SJCRH30 (cell line): Measurements from ENCODE around the gene RPN2. TPM values are rescaled to one million over a fixed set of nuclear protein-coding genes. Genes with fewer than 3 reads are reported as not detected.

Experiments
- DNase-seq, 2 experiments: peaks; one replicate each; pipeline ENCODE4 v3.0.0-alpha.2; 2015 to 2020
- H3K27ac ChIP-seq: fragments of 250-450 bp; sonication (Bioruptor Pico); 2 replicates; pipeline ENCODE4 v1.5.1; 2020; ENCODE audit warnings: mild to moderate bottlenecking, moderate library complexity
- H3K27me3 ChIP-seq: fragments of 250-450 bp; sonication (Bioruptor Pico); 2 replicates; pipeline ENCODE4 v1.5.1; 2020; ENCODE audit warnings: mild to moderate bottlenecking, moderate library complexity
- H3K36me3 ChIP-seq: fragments of 250-450 bp; sonication (Bioruptor Pico); 2 replicates; pipeline ENCODE4 v1.5.1; 2020; ENCODE audit warnings: mild to moderate bottlenecking, moderate library complexity
- H3K4me1 ChIP-seq: fragments of 250-450 bp; sonication (Bioruptor Pico); 2 replicates; pipeline ENCODE4 v1.5.1; 2020; ENCODE audit warnings: mild to moderate bottlenecking, moderate library complexity
- H3K4me3 ChIP-seq: fragments of 250-450 bp; sonication (Bioruptor Pico); 2 replicates; pipeline ENCODE4 v1.5.1; 2020; ENCODE audit warnings: mild to moderate bottlenecking, moderate library complexity
- H3K9me3 ChIP-seq: fragments of 250-450 bp; sonication (Bioruptor Pico); replicated peaks from 2 replicates; pipeline ENCODE4 v1.5.1; 2020; ENCODE audit warnings: mild to moderate bottlenecking, moderate library complexity
- total RNA-seq: library from RNA; depleted of rRNA; stranded (reverse); fragments of >200 nt; shearing (Covaris generic); gene quantifications from 2 replicates; pipeline ENCODE4 v1.2.3, GENCODE V29; 2014

Gene RPN2
- total RNA-seq, 1 experiment from 2014 or later = 369 TPM

DNA sequence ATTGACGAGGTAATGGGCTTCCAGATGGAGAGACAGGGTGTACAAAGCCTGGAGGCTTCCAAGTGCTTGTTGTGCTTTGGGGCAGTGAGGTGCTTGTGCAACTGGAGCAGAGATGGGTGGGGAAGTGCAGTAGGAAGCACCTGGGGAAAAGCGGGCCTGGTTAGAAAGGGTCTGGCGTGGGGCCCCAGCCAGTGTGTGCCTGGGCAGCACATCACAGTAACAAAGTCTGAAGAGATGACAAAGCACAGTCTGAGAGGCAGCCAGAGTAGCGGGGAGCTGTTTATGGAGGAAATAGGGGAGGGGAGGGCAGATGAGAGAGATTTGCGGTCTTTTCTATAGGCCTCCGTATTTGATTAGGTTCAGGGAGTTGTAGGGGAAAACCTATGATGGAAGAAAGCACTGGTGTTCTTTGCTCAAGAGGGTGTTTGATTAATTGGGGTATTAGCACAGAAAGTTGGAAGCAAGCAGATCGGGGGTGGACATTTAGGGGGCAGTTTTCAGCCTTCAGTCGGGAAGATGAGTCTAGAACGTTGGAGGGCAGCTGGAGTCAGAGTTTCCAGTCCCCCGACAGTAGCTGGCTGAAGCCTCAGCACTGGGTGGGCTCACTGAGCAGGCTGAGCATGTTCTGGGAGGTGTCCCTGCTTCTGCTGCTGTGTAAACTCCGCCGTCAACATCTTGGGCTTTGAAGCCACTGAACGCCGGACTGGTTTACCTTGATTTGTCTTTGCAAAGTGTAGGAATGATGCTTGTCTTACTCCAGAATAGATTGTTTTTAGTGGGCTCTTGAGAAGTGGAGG lies 15.7 kb downstream of the RPN2 start:
- DNase-seq = no peak
- peaks cover 46% of the 10 kb centered on the region for H3K36me3 ChIP-seq
- no peaks in the 10 kb centered on the region for H3K4me1 ChIP-seq
- H3K27ac ChIP-seq = no peak overlapping the region
- H3K27me3 ChIP-seq = no peaks in the 10 kb centered on the region
- H3K4me3 ChIP-seq = no peak overlapping the region
- H3K9me3 ChIP-seq = no peaks in the 10 kb centered on the region

DNA sequence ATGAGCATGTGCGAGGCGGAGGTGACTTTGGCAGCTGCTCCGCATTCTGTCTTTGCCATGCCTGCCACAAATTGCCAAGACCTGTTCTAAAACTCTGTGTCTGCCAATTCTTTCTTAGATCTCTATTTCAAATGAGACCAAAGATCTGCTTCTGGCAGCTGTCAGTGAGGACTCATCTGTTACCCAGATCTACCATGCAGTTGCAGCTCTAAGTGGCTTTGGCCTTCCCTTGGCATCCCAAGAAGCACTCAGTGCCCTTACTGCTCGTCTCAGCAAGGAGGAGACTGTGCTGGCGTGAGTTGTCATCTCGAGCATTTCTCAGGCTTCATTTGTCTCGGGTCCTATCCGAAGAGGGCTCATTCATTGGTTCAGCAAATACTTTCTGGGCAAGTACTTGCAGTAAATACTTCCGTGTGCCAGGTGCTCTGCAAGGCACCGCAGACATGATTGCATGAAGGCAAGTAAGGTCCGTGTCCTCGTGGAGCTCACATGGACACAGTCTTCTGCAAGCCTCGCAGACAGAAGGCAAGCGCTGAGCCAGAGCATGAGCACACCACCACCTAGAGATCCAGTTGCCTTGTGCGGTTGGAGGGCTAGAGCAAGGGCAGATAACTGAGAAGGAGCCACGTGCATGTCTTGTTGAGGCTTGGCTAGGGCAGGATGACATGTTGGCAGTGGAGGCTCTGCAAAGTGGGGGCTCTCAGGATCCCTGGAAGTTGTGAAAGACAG lies 20.0 kb downstream of the RPN2 start:
- peaks cover 60% of the 10 kb centered on the region for H3K36me3 ChIP-seq
- H3K27me3 ChIP-seq = no peaks in the 10 kb centered on the region
- no peak for DNase-seq
- H3K9me3 ChIP-seq = no peaks in the 10 kb centered on the region
- H3K4me3 ChIP-seq = no peak overlapping the region
- H3K4me1 ChIP-seq = peaks cover 4% of the 10 kb centered on the region
- no peak overlapping the region for H3K27ac ChIP-seq

DNA sequence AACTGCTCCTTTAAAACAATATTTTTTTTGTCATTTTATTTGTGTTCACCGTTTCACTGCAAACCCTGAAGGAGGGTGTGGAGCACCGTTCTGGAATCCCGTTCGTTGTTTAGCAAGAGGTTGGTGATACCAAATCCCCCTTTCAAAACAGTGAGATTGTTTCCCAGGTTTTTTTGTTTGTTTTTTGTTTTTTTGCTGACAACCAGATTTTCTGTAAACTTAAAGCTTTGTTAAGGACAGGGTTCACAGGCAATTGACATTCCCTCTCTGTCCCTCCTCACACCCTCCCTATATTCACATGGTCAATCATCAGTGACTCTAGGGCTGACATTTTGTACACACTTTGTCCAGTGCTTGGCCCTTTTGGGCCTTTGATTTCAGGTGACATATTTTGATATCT lies 21.2 kb downstream of the RPN2 start:
- no peak for DNase-seq
- H3K4me3 ChIP-seq = no peak overlapping the region
- no peak overlapping the region for H3K27ac ChIP-seq
- no peaks in the 10 kb centered on the region for H3K9me3 ChIP-seq
- no peaks in the 10 kb centered on the region for H3K27me3 ChIP-seq
- peaks cover 73% of the 10 kb centered on the region for H3K36me3 ChIP-seq
- peaks cover 4% of the 10 kb centered on the region for H3K4me1 ChIP-seq

DNA sequence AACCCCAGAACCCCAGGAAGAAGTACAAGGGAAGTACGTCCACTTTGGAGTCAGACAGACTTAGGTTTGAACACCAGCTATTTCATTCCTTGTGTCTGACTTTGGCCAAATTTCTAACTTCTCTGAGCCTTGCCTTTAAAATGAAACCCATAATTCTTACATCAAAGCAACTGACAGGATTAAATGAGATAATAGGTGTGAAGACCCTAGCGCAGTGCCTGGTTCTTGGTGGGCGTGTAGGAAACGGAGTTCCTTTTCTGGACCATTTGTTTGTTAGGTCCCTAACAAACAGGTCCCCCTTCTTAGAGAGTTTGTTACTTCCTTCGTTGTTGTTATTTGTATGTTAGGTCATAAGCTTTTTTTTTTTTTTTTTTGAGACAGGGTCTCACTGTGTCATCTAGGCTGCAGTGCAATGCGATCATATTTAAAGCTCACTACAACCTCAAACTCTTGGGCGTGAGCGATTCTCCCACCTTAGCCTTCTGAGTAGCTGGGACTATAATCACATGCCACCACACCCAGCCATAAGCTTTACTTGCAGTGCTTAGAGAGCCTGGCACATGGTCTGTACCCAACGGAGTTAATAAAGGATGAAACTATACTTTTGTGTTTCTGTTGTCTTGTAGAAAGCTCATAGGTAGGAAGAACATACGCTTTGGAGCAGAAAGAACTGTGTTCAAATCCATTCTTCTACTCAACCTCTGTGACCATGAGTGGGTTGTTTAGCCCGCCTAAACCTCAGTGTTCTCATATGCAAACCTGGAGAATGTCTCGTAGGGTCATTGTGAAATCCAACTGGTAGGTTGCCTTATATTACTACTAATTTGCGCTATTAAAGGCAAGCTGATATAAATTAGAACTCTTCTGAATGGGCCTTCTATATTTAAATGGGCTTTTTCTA lies 22.0 kb downstream of the RPN2 start:
- Histone ChIP-seq H3K4me1 (peaks cover 5% of the 10 kb centered on the region), H3K27ac (no peak overlapping the region), H3K27me3 (no peaks in the 10 kb centered on the region), H3K9me3 (no peaks in the 10 kb centered on the region), H3K36me3 (peaks cover 81% of the 10 kb centered on the region), H3K4me3 (no peak overlapping the region)
- DNase-seq = no peak

DNA sequence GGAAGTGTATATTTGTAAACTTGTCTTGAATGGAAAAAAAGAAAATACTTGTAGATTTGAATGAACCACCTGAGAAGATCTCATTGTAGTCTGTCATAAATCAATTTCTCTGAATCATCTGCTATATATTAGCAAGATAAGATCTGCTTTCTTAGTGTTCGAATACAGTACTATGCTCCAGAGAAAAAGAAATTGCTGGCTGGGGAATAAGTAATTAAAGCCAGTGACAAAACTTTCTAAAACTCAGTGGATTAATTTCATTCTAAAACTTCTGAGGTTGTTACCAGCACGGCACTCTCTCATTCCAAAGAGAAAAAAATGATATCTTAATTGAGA lies 22.7 kb downstream of the RPN2 start:
- Histone ChIP-seq H3K27ac (no peak overlapping the region), H3K9me3 (no peaks in the 10 kb centered on the region), H3K36me3 (peaks cover 79% of the 10 kb centered on the region), H3K27me3 (no peaks in the 10 kb centered on the region), H3K4me1 (peaks cover 11% of the 10 kb centered on the region), H3K4me3 (no peak overlapping the region)
- DNase-seq = no peak

DNA sequence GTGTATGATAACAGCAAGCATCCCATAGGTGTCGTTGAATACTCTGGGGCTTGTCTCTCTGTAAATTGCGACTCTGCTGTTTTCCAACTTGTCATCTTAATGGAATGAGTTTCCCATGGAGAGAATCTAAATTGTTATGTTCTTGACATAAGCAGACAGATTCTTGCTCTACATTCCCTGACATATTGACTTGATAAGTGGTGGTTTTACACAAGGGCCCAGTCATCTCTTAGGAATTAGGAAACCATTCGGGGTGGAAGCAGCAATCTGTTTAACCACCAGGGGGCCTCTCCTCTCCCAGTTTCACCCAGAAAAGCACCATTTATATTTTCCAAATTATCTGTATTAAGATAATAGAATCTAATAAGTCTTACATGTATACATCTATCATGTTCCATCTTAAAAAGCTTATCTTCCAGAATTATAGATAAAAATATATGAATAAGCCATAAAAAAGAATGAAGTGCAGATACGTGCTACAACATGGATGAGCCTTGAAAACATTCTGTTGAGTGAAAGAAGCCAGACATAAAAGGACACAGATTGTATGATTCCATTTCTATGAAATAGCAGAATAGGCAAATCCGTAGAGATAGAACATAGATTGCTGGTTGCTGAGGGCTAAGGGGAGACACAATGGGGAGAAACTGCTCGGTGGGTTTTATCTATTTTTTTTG lies 23.3 kb downstream of the RPN2 start:
- Histone ChIP-seq H3K36me3 (peaks cover 79% of the 10 kb centered on the region), H3K27ac (no peak overlapping the region), H3K4me1 (peaks cover 17% of the 10 kb centered on the region), H3K9me3 (no peaks in the 10 kb centered on the region), H3K27me3 (no peaks in the 10 kb centered on the region), H3K4me3 (no peak overlapping the region)
- peak; percentile 50 to 75 for DNase-seq

DNA sequence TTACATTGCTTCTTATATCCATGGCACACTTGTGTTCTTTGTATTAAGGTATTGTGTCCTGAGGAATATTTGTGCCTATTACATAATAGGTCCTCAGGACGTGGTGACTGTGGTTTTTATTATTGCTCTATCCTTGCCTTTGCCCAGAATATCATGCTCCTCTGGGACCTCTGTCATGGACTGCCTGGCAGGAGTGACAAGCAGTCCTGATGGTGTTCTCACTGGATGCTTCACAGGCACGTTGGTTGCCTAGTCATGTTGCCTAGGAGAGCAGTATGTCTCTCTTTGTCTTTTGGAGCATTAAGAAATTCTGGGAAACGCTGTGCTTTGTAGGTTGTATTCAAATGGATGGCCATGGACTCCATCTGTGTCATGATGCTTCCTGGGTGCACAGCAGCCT lies 24.9 kb downstream of the RPN2 start:
- no peaks in the 10 kb centered on the region for H3K27me3 ChIP-seq
- DNase-seq = no peak
- peaks cover 83% of the 10 kb centered on the region for H3K36me3 ChIP-seq
- no peak overlapping the region for H3K27ac ChIP-seq
- peaks cover 19% of the 10 kb centered on the region for H3K4me1 ChIP-seq
- H3K9me3 ChIP-seq = no peaks in the 10 kb centered on the region
- no peak overlapping the region for H3K4me3 ChIP-seq

DNA sequence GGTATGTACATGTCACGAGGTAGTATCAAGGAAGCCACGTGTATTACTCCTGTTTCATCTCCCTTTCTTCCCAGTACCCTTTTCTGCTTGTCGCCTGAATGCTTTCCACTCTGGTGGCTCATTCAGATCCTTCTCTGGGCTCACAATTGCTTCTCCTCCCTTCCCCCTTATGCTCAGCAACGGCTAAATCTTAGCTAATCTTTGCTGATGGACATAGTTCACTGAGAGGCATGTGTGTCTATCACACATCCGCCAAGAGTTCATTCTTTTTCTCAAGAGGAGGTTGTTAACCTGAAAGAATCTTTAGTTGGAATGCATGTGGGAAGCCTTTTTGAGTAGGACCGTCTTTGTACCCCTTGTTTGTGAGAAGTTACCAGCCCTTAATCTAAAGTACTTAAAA lies 26.0 kb downstream of the RPN2 start:
- peaks cover 87% of the 10 kb centered on the region for H3K36me3 ChIP-seq
- no peaks in the 10 kb centered on the region for H3K9me3 ChIP-seq
- H3K4me3 ChIP-seq = no peak overlapping the region
- no peak overlapping the region for H3K27ac ChIP-seq
- no peak for DNase-seq
- H3K4me1 ChIP-seq = peaks cover 19% of the 10 kb centered on the region
- H3K27me3 ChIP-seq = no peaks in the 10 kb centered on the region

DNA sequence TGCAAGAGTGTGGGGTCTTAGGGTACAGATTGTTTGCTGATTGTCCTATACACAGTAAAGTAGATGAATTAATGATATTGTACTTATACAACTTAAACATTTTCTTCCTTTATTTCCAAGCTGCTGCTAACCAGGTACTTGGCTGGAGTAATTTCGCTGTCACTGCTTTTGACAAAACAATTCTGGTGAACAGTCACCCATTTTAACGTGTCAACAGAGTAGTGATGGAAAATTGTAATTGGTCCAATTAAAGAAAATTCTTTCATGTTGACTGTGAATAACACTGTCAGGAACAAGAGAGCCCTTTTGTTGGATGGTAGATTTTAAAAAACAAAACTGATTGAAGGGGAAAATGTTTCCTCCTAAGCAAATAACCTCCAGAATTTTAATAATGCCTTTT lies 26.7 kb downstream of the RPN2 start:
- Histone ChIP-seq H3K4me1 (peaks cover 19% of the 10 kb centered on the region), H3K36me3 (peaks cover 88% of the 10 kb centered on the region), H3K4me3 (no peak overlapping the region), H3K27me3 (no peaks in the 10 kb centered on the region), H3K9me3 (no peaks in the 10 kb centered on the region), H3K27ac (no peak overlapping the region)
- no peak for DNase-seq

DNA sequence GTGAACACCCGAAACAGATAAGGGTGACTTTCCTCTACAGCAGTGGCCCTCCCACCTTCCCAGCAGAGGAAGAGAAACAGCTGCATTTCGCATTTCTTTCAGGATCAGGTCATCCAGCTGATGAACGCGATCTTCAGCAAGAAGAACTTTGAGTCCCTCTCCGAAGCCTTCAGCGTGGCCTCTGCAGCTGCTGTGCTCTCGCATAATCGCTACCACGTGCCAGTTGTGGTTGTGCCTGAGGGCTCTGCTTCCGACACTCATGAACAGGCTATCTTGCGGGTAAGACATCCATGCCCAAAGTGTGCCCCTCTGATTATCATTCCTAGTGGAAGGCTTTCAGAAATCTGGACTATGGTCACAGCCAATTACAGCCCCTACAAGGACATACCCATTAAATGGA lies 28.0 kb downstream of the RPN2 start:
- 0 out of 2 replicates have a peak overlapping the region, but pooled peaks have one; percentile 4 for H3K27ac ChIP-seq
- peak; percentile 78 to 82 for DNase-seq
- no peak overlapping the region for H3K4me3 ChIP-seq

DNA sequence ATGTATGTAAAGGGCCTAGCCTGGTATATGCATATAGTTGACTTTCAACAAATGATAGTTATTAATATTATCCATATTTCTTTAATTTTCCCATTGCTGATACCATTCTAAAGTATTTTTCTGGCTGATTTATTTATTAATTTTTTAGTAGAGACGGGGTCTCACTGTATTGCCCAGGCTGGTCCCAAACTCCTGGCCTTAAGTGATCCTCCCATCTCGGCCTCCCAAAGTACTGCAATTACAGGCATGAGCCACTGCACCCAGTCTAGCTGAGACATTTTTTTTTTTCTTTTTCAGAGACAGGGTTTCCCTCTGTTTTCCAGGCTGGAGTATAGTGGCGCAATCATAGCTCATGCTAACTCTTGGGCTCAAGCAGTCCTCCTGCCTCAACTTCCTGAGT lies 30.1 kb downstream of the RPN2 start:
- H3K4me3 ChIP-seq = no peak overlapping the region
- H3K9me3 ChIP-seq = no peaks in the 10 kb centered on the region
- DNase-seq = no peak
- H3K36me3 ChIP-seq = peaks cover 90% of the 10 kb centered on the region
- H3K4me1 ChIP-seq = peaks cover 16% of the 10 kb centered on the region
- H3K27ac ChIP-seq = no peak overlapping the region
- H3K27me3 ChIP-seq = no peaks in the 10 kb centered on the region

More for the DNA sequence above, 28.0 kb downstream of the RPN2 start:
- H3K9me3 ChIP-seq = no peaks in the 10 kb centered on the region
- peaks cover 87% of the 10 kb centered on the region for H3K36me3 ChIP-seq
- H3K27me3 ChIP-seq = no peaks in the 10 kb centered on the region
- peaks cover 16% of the 10 kb centered on the region for H3K4me1 ChIP-seq

DNA sequence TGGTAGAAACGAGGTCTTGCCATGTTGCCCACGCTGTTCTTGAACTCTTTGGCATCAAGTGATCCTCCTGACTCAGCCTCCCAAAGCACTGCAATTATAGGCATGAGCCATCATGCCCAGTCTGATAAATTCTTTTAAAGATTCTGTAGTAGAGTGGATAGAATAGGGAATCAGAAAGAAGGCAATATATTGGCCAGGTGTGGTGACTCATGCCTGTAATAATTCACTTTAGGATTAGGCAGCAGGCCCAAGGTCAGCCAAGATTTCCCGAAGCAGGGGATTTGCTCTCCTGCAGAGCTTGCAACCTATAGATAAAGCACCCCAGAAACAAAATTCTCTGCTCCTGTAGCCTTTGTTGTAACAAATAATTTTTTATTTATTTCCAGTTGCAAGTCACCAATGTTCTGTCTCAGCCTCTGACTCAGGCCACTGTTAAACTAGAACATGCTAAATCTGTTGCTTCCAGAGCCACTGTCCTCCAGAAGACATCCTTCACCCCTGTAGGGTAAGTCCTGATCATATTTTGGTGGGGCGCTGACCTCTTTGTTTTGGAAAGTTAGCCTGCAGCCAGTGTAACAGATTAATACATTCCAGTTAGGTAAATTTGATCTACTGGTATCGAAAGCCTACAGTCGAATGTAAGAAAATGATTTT lies 30.7 kb downstream of the RPN2 start:
- no peaks in the 10 kb centered on the region for H3K27me3 ChIP-seq
- H3K36me3 ChIP-seq = peaks cover 90% of the 10 kb centered on the region
- peaks cover 16% of the 10 kb centered on the region for H3K4me1 ChIP-seq
- H3K9me3 ChIP-seq = no peaks in the 10 kb centered on the region
- H3K4me3 ChIP-seq = no peak overlapping the region
- no peak for DNase-seq
- H3K27ac ChIP-seq = no peak overlapping the region

DNA sequence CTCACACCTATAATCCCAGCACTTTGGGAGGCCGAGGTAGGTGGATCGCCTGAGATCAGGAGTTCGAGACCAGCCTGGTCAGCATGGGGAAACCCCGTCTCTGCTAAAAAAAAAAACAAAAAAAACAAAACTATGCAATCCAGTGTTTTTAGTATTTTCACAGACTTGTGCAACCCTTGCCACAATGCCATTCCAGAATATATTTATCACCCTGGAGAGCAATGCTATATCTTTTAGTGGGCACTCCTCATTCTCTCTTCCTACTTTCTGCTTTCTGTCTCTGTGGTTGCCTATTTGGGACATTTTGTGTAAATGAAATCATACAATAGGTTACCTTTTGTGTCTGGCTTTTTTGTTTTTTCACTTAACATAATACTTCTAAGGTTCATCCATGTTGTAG lies 39.3 kb downstream of the RPN2 start:
- no peaks in the 10 kb centered on the region for H3K9me3 ChIP-seq
- no peaks in the 10 kb centered on the region for H3K4me1 ChIP-seq
- no peak overlapping the region for H3K27ac ChIP-seq
- no peak overlapping the region for H3K4me3 ChIP-seq
- H3K27me3 ChIP-seq = no peaks in the 10 kb centered on the region
- DNase-seq = no peak
- H3K36me3 ChIP-seq = peaks cover 71% of the 10 kb centered on the region

DNA sequence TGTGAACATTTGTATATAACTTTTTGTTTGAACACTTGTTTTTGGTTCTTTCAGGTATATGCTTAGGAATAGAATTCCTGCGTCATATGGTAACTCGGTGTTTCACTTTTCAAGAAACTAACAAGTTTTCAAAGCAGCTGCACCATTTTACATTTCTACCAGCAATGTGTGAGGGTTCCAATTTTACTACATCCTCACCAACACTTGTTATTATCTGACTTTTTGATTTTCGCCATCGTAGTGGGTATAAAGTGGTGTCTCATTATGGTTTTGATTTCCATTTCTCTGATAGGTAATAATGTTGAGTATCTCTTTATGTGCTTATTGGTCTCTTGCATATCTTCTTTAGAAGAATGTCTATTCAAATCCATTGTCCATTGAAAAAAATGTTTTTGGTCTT lies 39.8 kb downstream of the RPN2 start:
- Histone ChIP-seq H3K4me1 (no peaks in the 10 kb centered on the region), H3K27ac (no peak overlapping the region), H3K27me3 (no peaks in the 10 kb centered on the region), H3K36me3 (peaks cover 71% of the 10 kb centered on the region), H3K4me3 (no peak overlapping the region), H3K9me3 (no peaks in the 10 kb centered on the region)
- no peak for DNase-seq
